Stimulated activated CD4-positive, alpha-beta T cell treated with anti-CD3 and anti-CD28 coated beads, Interleukin-15, amount 100 ng/mL, for 24 hours (primary cell): ENCODE data around the gene TRIM33.

ENCODE experiments used
- DNase-seq: peaks from one replicate; pipeline ENCODE4 v3.0.0-alpha.2; 2020

TRIM33 gene

DNA sequence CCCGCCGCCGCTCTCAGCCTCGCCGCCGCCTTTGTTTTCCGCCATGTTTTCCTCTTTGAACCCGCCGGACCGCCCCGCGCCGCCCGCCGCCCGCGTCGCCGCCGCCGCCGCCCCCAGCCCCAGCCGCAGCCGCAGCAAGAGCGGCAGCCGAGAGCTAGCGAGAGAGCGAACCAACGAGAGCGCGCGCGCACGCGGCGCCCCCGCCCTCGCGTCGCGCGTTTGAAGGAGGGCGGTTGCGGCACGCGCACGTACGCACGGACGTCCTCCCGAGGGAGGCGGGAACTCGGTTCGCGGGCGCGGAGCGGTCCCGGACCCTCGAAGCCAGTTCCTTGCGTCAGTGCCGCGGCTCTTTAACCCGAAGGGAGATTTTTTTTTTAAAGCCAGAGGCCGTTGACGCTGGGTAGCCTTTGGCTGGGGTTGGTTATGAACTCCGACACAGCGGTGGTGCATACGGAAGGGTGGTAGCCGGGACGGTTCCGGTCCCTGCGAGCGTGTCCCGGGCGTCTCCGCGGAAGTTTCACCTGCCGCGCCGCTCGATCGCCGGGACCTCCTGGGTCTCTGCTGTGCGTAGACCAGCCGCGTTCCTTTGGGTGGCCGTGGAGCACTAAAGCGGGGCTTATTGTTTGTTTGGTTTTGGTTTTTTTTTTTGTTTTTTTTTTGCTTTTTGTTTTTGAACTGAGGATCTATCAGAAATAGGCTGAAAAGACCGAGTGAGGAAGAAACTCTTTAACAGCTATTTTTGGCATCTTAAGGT is at the start of gene TRIM33:
TSS of gene TRIM33 (minus strand) at position 172 of the 754 bp plus-strand sequence. CDS start at position 45, 127 bp downstream.
- DNase-seq = peak; percentile 93

DNA sequence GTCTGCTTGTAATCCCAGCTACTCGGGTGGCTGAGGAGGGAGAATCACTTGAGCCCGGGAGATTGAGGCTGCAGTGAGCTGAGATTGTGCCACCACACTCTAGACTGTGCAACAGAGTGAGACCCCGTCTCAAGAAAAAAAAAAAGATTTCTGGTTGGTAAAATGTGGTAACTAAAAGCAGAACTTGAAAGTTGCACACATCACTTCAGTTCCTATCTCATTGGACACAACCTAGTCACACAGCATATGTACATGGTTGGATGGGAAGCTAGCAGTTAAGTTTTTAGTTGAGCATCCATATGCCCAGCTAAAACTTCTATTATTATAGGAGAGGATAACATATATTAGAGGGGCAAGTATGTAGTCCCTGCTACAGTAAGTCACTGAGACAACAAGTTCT is 48.4 kb upstream of the TRIM33 start:
- DNase-seq = no peak

DNA sequence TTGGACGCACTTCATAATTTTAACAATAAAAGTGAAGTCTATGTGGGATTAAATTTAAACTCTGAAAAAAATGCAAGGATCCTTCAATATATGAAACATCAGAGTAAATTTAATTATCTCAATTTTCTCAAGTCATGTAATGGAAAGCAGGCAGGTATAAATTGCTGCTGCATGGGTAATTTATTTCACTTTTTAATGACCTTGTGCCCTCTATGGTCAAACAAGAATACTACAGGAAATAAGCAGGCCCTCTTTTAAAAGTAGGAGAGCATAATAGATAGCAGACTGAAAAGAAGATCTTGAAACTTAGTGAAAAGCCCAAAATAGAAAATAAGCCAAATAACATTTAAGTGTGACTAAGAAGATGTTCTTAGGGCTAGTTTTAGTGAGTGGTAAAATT is 47.5 kb upstream of the TRIM33 start:
- DNase-seq = no peak

DNA sequence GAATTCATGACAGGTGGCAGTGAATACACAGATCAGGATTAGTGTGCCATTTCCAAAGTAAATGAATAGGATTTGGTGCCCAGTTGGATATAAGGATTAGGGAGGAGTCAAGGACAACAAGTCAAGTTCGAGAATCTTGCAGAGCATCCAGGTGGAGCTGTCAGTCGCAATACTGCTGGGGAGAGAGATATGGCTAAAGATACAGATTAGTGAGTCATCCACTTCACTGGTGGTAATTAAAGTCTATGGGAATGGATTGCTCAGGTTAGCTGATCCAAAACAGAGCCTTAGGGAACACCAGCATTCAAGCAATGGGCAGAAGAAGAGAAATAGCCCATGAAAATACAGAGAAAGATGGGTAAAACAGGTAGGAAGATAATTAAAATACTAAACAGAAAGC is 43.6 kb upstream of the TRIM33 start:
- DNase-seq = no peak

DNA sequence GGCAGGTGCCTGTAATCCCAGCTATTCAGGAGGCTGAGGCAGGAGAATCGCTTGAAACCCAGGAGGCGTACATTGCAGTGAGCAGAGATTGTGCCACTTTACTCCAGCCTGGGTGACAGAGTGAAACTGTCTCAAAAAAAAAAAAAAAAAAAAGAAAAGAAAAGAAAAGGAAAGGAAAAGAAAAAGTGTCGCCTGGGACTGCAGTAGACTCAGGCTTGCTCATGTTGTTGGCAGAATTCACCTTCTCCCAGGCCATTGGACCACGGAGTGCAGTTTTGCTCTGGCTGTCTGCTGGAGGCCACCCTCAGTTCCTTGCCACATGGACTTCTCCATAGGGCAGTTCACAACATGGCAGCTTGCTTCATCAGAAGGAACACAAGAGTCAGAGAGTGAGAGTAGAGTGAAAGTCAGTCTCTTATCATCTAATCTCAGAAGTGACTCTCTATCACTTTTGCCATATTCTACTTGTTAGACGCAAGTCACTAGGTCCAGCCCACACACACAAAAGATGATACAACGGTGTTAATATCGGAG is 41.2 kb upstream of the TRIM33 start:
- DNase-seq = no peak

DNA sequence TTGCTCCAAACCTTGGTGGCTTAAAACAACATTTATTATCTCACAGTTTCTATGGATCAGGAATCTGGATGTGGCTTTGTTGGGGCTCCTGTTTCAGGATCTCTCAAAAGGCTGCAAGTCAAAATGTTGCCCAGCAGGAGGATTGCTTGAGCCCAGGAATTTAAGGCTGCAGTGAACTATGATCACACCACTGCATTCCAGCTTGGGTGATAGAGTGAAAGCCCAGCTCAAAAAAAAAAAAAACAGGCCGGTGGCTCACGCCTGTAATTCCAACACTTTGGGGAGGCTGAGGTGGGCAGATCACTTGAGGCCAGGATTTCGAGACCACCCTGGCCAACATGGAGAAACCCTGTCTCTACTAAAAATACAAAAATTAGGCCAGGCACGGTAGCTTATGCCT is 40.4 kb upstream of the TRIM33 start:
- no peak for DNase-seq

DNA sequence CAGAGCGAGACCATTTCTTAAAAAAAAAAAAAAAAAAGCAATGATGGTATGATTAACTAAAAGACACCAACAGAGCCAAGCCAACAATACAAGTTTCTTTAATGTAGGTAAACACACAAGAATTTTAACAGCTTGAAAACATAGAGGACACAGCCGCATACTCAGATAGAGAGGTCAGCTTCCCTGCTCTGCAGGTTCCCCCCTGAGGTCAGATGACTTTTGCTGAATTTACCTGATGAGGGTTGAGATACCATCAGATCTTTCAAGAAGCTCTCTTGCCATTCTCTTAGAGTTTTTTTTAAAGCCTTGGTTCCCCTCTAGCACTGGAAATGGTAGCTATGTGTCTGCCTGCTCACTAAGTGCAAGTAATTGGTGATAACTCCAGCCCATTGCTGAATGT is 39.3 kb upstream of the TRIM33 start:
- no peak for DNase-seq

DNA sequence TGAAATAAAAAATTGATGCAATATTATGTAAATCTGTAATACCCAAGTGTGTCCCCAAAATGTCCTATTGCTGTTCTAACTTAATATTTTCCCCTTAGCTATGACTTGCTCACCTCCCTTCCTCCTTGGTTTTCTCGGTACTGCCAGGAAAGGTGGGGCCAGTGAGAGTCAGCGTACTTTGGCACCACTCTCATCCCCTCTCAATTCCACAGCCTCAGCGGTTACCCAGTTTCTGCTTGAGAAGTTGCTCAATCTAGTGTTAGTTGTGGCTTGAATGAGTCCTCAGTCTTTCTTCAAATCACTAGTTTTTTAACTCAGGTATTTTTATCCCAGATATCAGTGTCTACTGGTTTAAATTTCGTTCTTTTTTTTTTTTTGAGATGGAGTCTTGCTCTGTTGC is 38.1 kb upstream of the TRIM33 start:
- no peak for DNase-seq

DNA sequence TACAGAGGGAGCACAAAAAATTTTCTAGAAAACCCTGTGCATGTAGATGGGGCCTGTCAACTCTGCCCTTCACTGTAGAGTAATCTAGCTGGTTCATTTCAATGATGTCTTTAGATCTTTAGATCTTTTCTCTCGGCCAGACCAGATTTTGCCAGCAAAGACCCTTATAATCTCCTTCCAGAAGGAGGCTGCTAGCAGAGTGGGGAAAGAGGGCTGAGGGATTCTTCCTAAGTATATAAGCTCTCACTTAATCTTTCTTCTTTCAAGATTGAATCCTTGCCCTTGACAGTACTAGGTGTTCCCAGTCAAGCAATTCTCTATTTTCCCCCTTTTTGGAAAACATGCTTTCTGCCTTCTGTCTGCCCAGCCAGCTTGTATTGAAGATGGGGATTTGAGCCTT is 36.1 kb upstream of the TRIM33 start:
- DNase-seq = no peak

DNA sequence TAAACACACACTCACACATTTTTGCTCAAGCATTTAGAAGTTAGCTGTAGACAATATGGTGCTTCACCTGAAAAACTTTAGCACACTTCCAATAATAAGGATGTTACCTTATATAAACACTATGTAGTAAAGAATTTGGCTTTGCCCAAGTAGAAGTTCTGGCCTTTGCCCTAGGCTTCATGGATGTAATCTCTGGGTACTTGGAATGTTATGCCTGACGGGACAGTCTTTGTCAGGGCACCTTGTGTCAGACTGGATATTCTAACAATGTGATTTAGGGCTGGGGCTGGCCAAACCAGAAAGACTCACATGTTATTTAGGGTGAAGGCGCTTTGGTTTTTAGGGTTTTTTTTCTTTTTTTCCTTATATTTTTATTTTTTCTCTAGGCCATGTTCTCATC is 34.8 kb upstream of the TRIM33 start:
- DNase-seq = no peak

DNA sequence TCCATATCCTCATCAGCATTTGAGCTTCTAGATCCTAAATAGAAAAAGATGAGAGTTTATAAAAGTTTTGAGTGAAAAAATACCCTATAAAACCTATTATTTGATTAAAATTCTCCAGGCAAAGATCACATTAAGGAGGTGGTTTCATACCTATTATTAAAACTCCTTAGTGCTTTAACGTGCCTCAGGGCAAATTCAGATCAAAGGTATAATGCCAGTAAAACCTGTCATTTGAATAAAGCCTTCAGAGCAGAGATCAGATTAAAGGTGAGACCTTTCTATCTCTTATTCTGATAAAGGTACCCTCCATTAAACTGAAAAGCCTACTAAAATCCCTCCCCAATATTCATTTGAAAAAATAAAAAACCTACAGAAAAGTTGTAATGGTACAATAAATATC is 34.3 kb upstream of the TRIM33 start:
- DNase-seq = no peak

DNA sequence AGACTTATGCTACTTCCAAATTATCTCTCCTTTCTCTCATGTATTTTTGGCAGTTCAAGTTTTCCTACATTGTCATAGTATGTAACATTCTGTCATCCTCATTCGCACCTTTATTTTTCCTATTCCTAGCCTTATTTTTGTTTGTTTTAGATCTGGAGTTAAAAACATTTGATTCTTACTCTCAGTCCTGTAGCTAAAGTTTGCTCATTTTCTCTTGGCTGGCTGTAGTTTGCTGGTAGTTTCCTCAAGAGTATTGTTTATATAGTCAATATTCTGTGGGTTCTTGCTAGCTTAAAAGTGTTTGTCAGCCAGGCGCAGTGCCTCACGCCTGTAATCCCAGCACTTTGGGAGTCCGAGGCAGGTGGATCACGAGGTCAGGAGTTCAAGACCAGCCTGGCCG is 29.8 kb upstream of the TRIM33 start:
- no peak for DNase-seq

DNA sequence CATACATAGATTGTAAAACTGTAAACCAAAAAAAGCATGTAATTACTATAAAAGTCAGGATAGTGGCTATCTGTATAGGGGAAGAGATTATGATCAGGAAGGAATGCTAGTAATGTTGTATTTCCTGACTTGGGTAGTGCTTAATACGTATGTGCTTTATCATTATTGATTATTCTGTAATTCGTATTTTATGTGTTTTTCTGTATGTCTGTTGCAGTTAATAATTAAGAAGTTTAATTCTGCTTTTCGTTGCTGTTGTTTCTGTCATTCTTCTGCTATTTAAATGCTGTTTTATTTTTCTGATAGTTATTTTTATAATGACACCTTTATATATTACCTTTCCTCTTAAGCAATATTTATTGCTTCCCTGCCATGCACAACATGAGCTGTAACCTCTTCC is 29.3 kb upstream of the TRIM33 start:
- DNase-seq = no peak

DNA sequence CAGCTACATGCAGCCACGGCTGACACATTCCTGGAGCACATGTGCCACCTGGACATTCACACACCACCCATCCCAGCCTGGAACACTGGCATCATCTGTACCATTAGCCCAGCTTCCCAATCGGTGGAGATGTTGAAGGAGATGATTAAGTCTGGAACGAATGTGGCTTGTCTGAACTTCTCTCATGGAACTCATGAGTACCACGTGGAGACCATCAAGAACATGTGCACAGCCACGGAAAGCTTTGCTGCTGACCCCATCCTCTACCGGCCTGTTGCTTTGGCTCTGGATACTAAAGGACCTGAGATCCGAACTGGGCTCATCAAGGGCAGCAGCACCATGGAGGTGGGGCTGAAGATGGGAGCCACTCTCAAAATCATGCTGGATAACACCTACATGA is 25.0 kb upstream of the TRIM33 start:
- no peak for DNase-seq

DNA sequence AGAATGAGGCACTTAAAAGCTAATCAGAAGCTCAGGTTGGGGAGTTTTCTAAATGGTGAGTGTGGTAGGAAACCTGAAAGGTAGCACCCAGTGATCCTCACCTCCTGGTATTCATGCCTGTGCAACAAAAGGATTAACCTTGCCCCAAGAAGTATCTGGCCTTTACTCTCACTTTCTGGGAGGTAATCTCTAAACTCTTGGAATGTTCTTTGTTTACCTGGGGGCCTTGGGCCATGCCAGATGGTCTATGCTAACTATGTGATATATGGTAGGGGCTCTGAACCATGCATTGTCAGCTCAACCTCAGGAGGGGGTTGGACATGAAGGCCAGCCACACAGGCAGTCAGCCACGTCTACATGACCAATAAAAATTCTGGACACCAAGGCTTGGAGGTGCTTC is 24.4 kb upstream of the TRIM33 start:
- DNase-seq = no peak

DNA sequence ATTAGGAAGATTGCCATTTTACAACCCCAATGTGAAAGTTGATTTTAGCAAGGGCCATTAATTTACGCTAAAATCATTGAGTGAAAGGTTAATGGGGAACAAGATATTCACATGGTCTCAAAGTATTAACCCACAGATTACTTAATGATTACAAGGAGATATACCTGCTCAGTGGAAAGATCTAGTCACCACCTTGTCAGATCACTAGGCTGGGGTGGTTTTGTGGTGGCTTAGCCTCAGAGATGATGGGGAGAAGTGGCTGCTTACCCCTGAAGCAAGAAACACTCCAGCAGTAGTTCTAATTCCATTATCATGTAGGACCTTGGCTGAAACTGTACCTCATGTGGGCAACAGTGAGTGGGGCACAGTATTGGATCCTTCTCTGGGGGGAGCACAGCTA is 20.1 kb upstream of the TRIM33 start:
- DNase-seq = no peak

DNA sequence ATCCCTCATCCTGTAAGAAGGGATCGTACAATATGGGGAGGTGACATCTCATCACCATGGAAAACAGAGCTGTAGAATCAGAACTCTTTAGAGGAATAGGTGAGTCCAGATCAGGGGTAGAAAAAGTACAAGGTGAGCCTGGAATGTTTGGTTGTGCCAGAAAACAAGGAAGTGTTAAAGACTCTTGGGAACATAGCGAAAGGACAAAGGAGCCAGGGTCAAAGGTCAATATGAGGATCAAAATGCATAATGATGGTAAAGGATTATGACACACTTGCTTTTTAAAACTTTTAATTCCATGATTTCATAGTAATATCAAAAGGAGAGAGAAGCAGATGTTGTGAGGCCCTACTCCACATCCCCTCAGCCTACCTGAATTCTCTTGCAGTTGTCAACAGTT is 19.2 kb upstream of the TRIM33 start:
- DNase-seq = no peak

DNA sequence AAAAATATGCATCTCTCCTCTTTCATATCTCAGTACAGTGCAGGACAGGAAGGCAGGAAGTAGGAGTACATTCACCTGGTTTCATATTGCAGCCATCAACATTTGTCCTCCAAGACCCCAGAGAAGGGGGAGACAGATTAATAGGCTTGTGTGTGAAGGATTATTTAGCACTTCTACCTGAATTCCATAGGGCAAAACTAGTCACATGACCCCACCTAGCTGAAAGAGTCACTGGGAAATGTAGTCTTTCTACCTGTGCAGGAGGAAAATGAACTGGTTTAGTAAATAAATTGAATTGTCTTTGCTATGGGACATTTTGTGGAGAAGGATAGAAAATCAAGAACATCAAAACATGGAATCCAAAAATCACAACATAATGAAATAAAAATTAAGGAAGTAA is 13.9 kb upstream of the TRIM33 start:
- DNase-seq = no peak

DNA sequence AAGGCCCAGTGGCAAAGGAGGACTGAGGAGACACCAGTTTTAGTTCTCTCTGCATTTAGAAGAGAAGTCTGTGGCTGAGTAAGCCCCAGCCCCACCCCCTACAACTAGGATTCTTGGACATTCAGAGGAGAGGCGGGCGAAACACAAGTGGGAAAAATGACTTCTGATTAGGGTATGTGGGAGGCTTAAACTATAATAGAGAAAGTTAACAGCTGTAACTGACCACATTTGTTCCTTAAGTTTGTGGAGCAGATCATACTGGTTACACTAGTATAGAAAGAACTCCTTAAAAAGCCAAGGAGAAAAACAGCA is 11.2 kb upstream of the TRIM33 start:
- DNase-seq = no peak

DNA sequence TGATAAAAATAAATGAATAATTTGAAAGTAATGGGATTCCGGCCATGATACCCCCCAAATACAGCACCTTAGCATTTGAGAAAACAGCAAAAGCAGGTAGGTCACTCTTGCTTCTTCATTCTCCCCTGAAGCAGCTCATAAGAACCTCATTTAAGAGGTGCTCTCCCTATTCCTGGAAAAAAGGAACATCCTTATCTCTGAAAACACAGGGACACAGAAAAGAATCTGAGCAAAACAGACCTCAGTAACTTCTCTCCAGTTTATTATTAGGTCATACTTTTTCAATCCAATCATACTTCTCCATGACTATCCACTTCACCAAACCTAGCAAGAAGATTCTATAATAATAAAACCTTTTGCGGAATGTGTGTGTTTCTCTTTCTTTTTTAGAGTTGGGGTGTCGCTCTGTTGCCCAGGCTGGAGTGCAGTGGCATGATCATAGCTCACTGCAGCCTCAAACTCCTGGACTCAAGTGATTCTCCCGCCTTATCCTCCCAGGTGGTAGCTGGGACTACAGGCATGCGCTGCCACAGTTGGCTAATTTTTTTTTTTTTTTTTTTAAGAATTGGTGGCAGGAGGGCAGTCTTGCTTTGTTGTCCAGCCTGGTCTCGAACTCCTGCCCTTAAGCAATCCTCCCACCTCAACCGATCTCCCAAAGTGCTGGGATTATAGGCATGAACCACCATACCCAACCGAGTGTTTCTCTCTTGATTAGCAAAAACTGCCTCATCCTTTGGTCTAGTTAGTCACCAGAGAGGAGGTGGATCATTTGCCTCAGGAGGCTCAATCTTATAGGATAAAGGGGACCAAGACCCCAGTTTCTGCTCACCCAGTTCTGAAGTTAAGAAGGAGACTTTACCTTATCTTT is 10.6 kb upstream of the TRIM33 start:
- DNase-seq = no peak

DNA sequence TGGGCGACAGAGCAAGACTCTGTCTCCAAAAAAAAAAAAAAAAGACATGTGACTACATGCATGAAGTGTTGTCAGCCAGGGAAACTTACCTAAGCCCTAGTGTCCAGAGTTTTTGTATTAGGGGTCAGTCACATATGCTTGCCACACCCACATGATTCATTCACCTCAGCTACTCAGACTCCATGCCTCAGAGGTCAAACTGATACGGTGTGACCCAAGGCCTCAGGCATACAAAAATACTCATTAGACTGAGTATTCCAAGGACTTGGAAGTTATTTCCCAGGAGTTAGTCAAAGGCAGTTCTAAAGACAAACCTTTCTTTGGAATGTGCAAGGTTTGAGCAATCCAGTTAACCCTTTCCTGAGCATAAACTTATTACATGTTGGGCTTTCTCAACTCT is 6.3 kb upstream of the TRIM33 start:
- DNase-seq = no peak

DNA sequence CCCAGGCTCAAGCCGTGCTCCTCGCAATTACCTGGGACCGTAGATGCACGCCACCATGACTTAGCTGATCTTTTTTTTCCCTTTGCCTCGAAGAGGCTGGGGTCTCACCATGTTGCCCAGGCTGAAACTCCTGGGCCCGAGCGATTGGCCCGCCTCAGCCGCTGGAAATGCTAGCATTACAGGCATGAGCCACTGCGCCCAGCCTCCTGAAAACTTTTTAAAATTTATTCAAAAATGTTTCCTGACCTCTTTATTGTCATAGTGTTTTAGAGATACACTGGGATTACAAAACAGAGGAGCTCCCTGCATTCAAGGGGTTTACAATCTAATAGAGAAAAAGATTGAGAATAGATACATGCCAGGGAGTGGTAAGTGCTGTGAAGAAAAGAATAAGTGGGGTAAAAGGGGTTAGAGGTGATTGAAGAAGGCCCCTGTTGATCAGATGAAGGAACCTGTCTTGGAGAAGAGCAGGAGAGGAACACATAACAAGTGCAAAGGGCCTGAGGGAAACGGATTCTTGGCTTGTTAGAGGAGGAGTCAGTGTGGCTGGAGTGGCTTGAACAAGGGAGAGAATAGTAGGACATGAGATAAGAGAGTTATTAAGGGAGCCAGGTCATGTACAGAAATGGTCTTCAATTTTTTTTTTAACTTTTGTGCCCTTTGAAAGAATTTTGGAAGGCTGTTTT is 1.7 kb upstream of the TRIM33 start:
- no peak for DNase-seq

DNA sequence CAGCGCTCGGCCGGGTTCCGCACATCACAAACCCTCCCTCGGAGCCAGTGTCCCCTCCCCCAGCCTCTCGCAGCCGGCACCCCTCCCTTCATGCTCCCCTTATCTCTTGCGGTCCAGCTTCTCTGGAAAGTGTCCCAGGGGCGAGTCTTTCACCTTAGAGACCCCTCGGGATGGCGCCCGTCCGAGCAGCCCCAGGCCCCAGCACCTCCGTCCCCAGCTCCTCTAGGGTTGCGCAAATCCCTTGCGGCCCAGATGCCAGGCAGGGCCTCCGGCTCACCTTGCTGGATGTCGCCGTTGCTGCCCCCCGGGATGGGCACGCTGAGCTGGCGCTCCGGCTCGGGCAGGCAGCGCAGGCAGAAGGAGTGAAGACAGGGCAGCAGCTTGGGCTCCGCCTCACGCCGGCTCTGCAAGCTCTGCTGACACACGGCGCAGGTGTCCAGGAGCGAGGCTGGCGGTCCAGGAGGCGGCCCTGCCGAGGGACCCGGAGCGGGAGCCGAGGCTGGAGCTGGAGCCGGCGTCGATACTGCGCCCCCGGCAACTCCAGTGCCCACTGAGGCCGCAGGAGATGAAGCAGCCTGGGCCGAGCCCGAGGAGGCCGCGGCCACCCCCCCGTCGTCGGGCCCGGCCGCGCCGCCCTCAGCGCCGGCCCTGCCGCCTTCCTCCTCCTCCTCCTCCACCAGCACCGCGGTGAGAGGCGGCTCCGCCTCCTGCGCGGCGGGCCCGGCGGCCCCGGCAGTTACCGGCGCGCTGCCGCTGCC is 550 bp downstream of the TRIM33 start:
- DNase-seq = peak; percentile 56
